Measurements from ENCODE around the gene CBLB.

DNA sequence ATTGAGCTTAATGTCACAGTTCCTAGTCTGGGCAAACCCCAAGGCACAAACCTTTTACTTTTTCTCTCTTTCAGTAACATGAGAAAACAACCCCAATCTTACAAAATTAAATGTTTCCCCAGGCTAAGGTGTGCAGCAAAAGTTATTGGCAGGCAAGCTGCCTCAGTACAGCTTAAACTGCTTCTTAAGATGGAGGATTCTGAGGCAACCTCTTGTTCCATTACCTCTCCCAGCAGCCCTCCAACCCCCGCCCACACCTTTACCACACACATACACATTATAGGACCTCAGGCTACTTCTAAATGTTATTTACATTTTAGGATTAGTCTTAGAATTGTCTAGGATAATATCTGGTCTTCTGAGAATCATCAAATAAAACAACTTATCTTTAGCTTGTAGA lies 22.3 kb upstream of the CBLB start:
- TF ChIP-seq ZNF354C (tag by site-specific recombination; IDR thresholded peaks at IDR 0.05; ENCODE audit: borderline replicate concordance, low read depth), result no peak
- TF ChIP-seq, protein P1, sequence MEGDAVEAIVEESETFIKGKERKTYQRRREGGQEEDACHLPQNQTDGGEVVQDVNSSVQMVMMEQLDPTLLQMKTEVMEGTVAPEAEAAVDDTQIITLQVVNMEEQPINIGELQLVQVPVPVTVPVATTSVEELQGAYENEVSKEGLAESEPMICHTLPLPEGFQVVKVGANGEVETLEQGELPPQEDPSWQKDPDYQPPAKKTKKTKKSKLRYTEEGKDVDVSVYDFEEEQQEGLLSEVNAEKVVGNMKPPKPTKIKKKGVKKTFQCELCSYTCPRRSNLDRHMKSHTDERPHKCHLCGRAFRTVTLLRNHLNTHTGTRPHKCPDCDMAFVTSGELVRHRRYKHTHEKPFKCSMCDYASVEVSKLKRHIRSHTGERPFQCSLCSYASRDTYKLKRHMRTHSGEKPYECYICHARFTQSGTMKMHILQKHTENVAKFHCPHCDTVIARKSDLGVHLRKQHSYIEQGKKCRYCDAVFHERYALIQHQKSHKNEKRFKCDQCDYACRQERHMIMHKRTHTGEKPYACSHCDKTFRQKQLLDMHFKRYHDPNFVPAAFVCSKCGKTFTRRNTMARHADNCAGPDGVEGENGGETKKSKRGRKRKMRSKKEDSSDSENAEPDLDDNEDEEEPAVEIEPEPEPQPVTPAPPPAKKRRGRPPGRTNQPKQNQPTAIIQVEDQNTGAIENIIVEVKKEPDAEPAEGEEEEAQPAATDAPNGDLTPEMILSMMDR (tag by site-specific recombination; IDR thresholded peaks at IDR 0.05), result no peak
- no peak for TF ChIP-seq ZNF426 (tag by site-specific recombination; IDR thresholded peaks at IDR 0.05)
- TF ChIP-seq SCRT2 (tag by site-specific recombination; IDR thresholded peaks at IDR 0.05), result no peak

Data from HEK293 (cell line).